IMR-90 (cell line): Measurements from ENCODE around the gene ZNF57. TPM values are rescaled to one million over a fixed set of nuclear protein-coding genes. Genes with fewer than 3 reads are reported as not detected.

Experiments
- ATAC-seq: fragments of 200-7000 bp; cut with Tn5 transposase; 2 replicates; pipeline ENCODE4 v1.9.1; 2020; ENCODE audit warnings: low read depth, mild to moderate bottlenecking, moderate library complexity
- BruUV-seq: library from RNA; stranded (reverse); fragments of 400-500 nt; replicated peaks from 2 replicates; lab custom pipeline; 2021; lab: Mats Ljungman, UMichigan
- CTCF ChIA-PET: fragments of 300-600 bp; formaldehyde crosslinking; extraction: SDS; loops from one replicate; lab custom pipeline; 2021; ENCODE audit warnings: antibody characterized with exemption; lab: Yijun Ruan, JAX
- POLR2A ChIA-PET: fragments of 300-600 bp; sonication (Branson Sonifier 250); formaldehyde crosslinking; loops from one replicate; lab custom pipeline; 2022; ENCODE audit warnings: antibody characterized with exemption; ENCODE audit not compliant: unreplicated experiment; lab: Charles Lee
- DNase-seq: peaks from one replicate; pipeline ENCODE4 v3.0.0; 2013
- H2AFZ ChIP-seq: replicated peaks from 2 replicates; pipeline ENCODE3; 2013; ENCODE audit warnings: low read length, mild to moderate bottlenecking; ENCODE audit not compliant: poor library complexity
- H2AK5ac ChIP-seq: 2 replicates; pipeline ENCODE4 v1.6.1; 2013; ENCODE audit warnings: low read depth, low read length, inconsistent platforms
- H2AK9ac ChIP-seq: replicated peaks from 2 replicates; pipeline ENCODE3; 2013; ENCODE audit warnings: mild to moderate bottlenecking, low read depth, low read length, moderate library complexity; ENCODE audit not compliant: poor library complexity
- H2BK120ac ChIP-seq: 2 replicates; pipeline ENCODE4 v1.6.1; 2013; ENCODE audit warnings: low read depth, low read length, inconsistent platforms
- H2BK15ac ChIP-seq: 3 replicates; pipeline ENCODE4 v1.6.1; 2013; ENCODE audit warnings: low read depth, low read length, inconsistent platforms
- H2BK20ac ChIP-seq: 2 replicates; pipeline ENCODE4 v1.6.1; 2013; ENCODE audit warnings: low read depth, mild to moderate bottlenecking, inconsistent platforms, low read length, moderate library complexity
- H2BK5ac ChIP-seq: 2 replicates; pipeline ENCODE4 v1.6.1; 2013; ENCODE audit warnings: mild to moderate bottlenecking, low read depth, low read length, inconsistent platforms; ENCODE audit not compliant: poor library complexity, severe bottlenecking
- H3K14ac ChIP-seq: replicated peaks from 2 replicates; pipeline ENCODE4 v1.6.1; 2013; ENCODE audit warnings: low read depth, low read length, inconsistent platforms
- H3K18ac ChIP-seq: 2 replicates; pipeline ENCODE4 v1.6.1; 2013; ENCODE audit warnings: low read depth, low read length, control low read depth
- H3K23ac ChIP-seq: 2 replicates; pipeline ENCODE4 v1.6.1; 2013; ENCODE audit warnings: low read depth, low read length, inconsistent platforms
- H3K27ac ChIP-seq: 2 replicates; pipeline ENCODE4 v1.5.1; 2013; ENCODE audit warnings: mild to moderate bottlenecking, control low read depth, low read length; ENCODE audit not compliant: insufficient read depth
- H3K27me3 ChIP-seq: 2 replicates; pipeline ENCODE4 v1.6.1; 2013; ENCODE audit warnings: low read length; ENCODE audit not compliant: control insufficient read depth, insufficient read depth
- H3K36me3 ChIP-seq: 2 replicates; pipeline ENCODE4 v1.6.1; 2013; ENCODE audit warnings: low read length, mixed read lengths; ENCODE audit not compliant: control insufficient read depth, insufficient read depth
- H3K4ac ChIP-seq: 2 replicates; pipeline ENCODE4 v1.6.1; 2013; ENCODE audit warnings: low read depth, low read length, inconsistent platforms
- H3K4me1 ChIP-seq: 2 replicates; pipeline ENCODE4 v1.6.1; 2013; ENCODE audit warnings: low read length, mixed read lengths; ENCODE audit not compliant: control insufficient read depth, insufficient read depth
- H3K4me2 ChIP-seq: 2 replicates; pipeline ENCODE4 v1.6.1; 2013; ENCODE audit warnings: low read depth, mild to moderate bottlenecking, control low read depth, low read length, moderate library complexity
- H3K4me3 ChIP-seq: 2 replicates; pipeline ENCODE4 v1.5.1; 2013; ENCODE audit warnings: low read depth, mild to moderate bottlenecking, control low read depth, low read length, moderate library complexity; ENCODE audit not compliant: insufficient read depth
- H3K56ac ChIP-seq: 2 replicates; pipeline ENCODE4 v1.6.1; 2013; ENCODE audit warnings: low read length, inconsistent platforms; ENCODE audit not compliant: insufficient read depth; ENCODE audit errors: extremely low read depth
- H3K79me1 ChIP-seq, 2 experiments: 2 replicates each; pipeline ENCODE4 v1.6.1; 2013; ENCODE audit warnings: low read length in 2 of 2, inconsistent platforms in 1 of 2, low read depth in 1 of 2
- H3K9ac ChIP-seq: 2 replicates; pipeline ENCODE4 v1.6.1; 2013; ENCODE audit warnings: low read depth, low read length, control low read depth
- H3K9me1 ChIP-seq: 2 replicates; pipeline ENCODE4 v1.6.1; 2013; ENCODE audit warnings: low read length, inconsistent platforms; ENCODE audit not compliant: insufficient read depth
- H3K9me3 ChIP-seq: 2 replicates; pipeline ENCODE4 v1.6.1; 2013; ENCODE audit warnings: low read length; ENCODE audit not compliant: control insufficient read depth, insufficient read depth
- H4K20me1 ChIP-seq: 2 replicates; pipeline ENCODE4 v1.6.1; 2013; ENCODE audit warnings: low read length, inconsistent platforms; ENCODE audit not compliant: insufficient read depth
- H4K5ac ChIP-seq: 2 replicates; pipeline ENCODE4 v1.6.1; 2013; ENCODE audit warnings: mild to moderate bottlenecking, low read depth, low read length, control low read depth
- H4K8ac ChIP-seq, 2 experiments: 2 replicates each; pipeline ENCODE4 v1.6.1; 2013; ENCODE audit warnings: low read depth in 2 of 2, low read length in 2 of 2, control low read depth in 1 of 2, inconsistent platforms in 1 of 2
- H4K91ac ChIP-seq: 2 replicates; pipeline ENCODE4 v1.6.1; 2013; ENCODE audit warnings: low read depth, low read length, inconsistent platforms; ENCODE audit not compliant: insufficient read depth
- BHLHE40 ChIP-seq: fragments of 150-350 bp; IDR thresholded peaks from 2 replicates; pipeline ENCODE4 v1.6.1; 2016; ENCODE audit warnings: mild to moderate bottlenecking, low read depth, low read length
- CEBPB ChIP-seq: IDR thresholded peaks from 2 replicates; pipeline ENCODE4 v1.6.1; 2012; ENCODE audit warnings: low read depth, low read length, improper control_type of control experiment
- CHD1 ChIP-seq: IDR thresholded peaks from 2 replicates; pipeline ENCODE4 v1.6.1; 2012; ENCODE audit warnings: low read depth, low read length, improper control_type of control experiment
- CTCF ChIP-seq: conservative IDR thresholded peaks from 2 replicates; pipeline ENCODE4 v1.5.1; 2012; ENCODE audit warnings: mild to moderate bottlenecking, low read depth, low read length, improper control_type of control experiment
- ELK1 ChIP-seq: fragments of 150-350 bp; IDR thresholded peaks from 2 replicates; pipeline ENCODE4 v1.6.1; 2016; ENCODE audit warnings: low read depth, mild to moderate bottlenecking, low read length, moderate library complexity, borderline replicate concordance
- FOS ChIP-seq: fragments of 150-350 bp; IDR thresholded peaks from 2 replicates; pipeline ENCODE4 v1.6.1; 2016; ENCODE audit warnings: low read depth, low read length
- MAFK ChIP-seq: IDR thresholded peaks from 2 replicates; pipeline ENCODE4 v1.6.1; 2012; ENCODE audit warnings: low read depth, low read length, improper control_type of control experiment
- MAZ ChIP-seq: IDR thresholded peaks from 2 replicates; pipeline ENCODE4 v1.6.1; 2012; ENCODE audit warnings: low read depth, mild to moderate bottlenecking, low read length, improper control_type of control experiment, moderate library complexity, borderline replicate concordance
- MXI1 ChIP-seq: IDR thresholded peaks from 2 replicates; pipeline ENCODE4 v1.6.1; 2012; ENCODE audit warnings: low read depth, mild to moderate bottlenecking, low read length, moderate library complexity, borderline replicate concordance
- NFE2L2 ChIP-seq: fragments of 150-350 bp; IDR thresholded peaks from 2 replicates; pipeline ENCODE4 v1.6.1; 2016; ENCODE audit warnings: low read depth, mild to moderate bottlenecking, low read length
- POLR2A ChIP-seq: IDR thresholded peaks from 2 replicates; pipeline ENCODE4 v1.6.1; 2012; ENCODE audit warnings: mild to moderate bottlenecking, low read depth, low read length
- RAD21 ChIP-seq: IDR thresholded peaks from 2 replicates; pipeline ENCODE4 v1.6.1; 2012; ENCODE audit warnings: low read length, improper control_type of control experiment
- RCOR1 ChIP-seq: IDR thresholded peaks from 2 replicates; pipeline ENCODE4 v1.6.1; 2012; ENCODE audit warnings: mild to moderate bottlenecking, low read length, improper control_type of control experiment; ENCODE audit not compliant: insufficient replicate concordance
- RFX5 ChIP-seq: IDR thresholded peaks from 2 replicates; pipeline ENCODE4 v1.8.0; 2012; ENCODE audit warnings: low read depth, mild to moderate bottlenecking, low read length, moderate library complexity
- SMC3 ChIP-seq: fragments of 150-350 bp; IDR thresholded peaks from 2 replicates; pipeline ENCODE4 v1.6.1; 2016; ENCODE audit warnings: low read depth, mild to moderate bottlenecking, antibody characterized with exemption, low read length, moderate library complexity
- USF2 ChIP-seq: fragments of 150-350 bp; IDR thresholded peaks from 2 replicates; pipeline ENCODE4 v1.6.1; 2017; ENCODE audit warnings: mild to moderate bottlenecking, antibody characterized with exemption, low read length, low read depth
- WGBS, 2 experiments: methylation state at CpG; one replicate each; pipeline versions ENCODE4 v1.1.5 to v1.1.7; 2013; ENCODE audit warnings: missing lambda C conversion rate in 2 of 2; ENCODE audit not compliant: insufficient read length in 1 of 2; ENCODE audit errors: extremely low coverage in 2 of 2; 5-methylcytosine and 5-hydroxymethylcytosine counted together
- dilution Hi-C: fragments of 300-500 bp; cut with HindIII; formaldehyde crosslinking; loops from one replicate; pipeline ENCODE4 v1.14.3; 2018; ENCODE audit warnings: low sequenced_read_pairs; ENCODE audit not compliant: unreplicated experiment
- in situ Hi-C: fragments of 300-500 bp; cut with MboI; formaldehyde crosslinking; loops from 3 replicates; pipeline ENCODE4 v1.14.3; 2019; ENCODE audit warnings: low sequenced_read_pairs, inconsistent platforms, mixed read lengths
- intact Hi-C: fragments of 100-400 bp; cut with micrococcal nuclease; formaldehyde crosslinking; loops from 2 replicates; pipeline ENCODE4 v1.10.0; 2022
- polyA plus RNA-seq, 3 experiments: library from polyadenylated mRNA; depleted of rRNA; stranded (reverse); fragments of >200 nt; gene quantifications; 2 replicates each; pipeline ENCODE4 v1.2.3, GENCODE V29; 2012; ENCODE audit warnings: low replicate concordance in 1 of 3
- total RNA-seq: library from RNA; depleted of rRNA; stranded (reverse); fragments of >200 nt; gene quantifications from 2 replicates; pipeline ENCODE4 v1.2.3, GENCODE V29; 2012

Gene ZNF57
- total and polyA plus RNA-seq, 2 of the 4 experiments (the other 2 are of a cell fraction): 2.2 to 8.6 TPM

DNA sequence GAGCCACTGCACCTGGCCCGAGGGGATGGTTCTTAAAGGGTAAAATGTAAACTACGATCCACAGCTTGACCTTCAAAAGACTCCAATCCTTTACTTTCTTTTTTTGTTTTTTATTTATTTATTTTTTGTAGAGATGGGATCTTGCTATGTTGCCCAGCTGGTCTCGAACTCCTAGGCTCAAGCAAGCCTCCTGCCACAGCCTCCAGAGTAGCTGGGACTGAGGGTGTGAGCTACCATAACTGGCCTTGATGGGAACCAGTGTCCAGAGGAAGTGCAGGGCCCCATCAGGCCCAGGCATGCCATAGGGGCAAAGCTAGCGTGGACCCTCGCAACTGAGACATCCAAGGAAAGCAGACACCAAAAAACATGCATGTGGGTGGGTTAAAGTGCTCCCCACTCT, 62.4 kb downstream of the ZNF57 start:
- 33% methylated on average over 1 of the region's 5 CpGs; no CpG with 5 or more reads in 1 of the 2 experiments for WGBS, 2 experiments
- Histone ChIP-seq H3K4me3 (no peak overlapping the region), H4K5ac (no peak overlapping the region), H2AFZ (no peak overlapping the region), H4K91ac (no peak overlapping the region), H3K4me1 (no peaks in the 10 kb centered on the region), H2AK5ac (no peak overlapping the region), H3K9ac (no peak overlapping the region), H4K20me1 (no peaks in the 10 kb centered on the region), H3K36me3 (no peaks in the 10 kb centered on the region), H2BK20ac (no peak overlapping the region), H4K8ac (no peak overlapping the region), H3K14ac (no peak overlapping the region), H3K23ac (no peak overlapping the region), H3K27me3 (peaks cover 3% of the 10 kb centered on the region), H3K4me2 (no peak overlapping the region), H2BK5ac (no peak overlapping the region), H2AK9ac (no peak overlapping the region), H3K4ac (no peak overlapping the region), H3K79me1 (no peaks in the 10 kb centered on the region), H2BK15ac (no peak overlapping the region), H3K27ac (no peak overlapping the region), H3K9me3 (no peaks in the 10 kb centered on the region), H3K9me1 (no peaks in the 10 kb centered on the region), H3K18ac (no peak overlapping the region), H2BK120ac (no peak overlapping the region), H3K56ac (no peak overlapping the region)
- in situ Hi-C loops (loop anchor here (25.0 kb wide), 1 partner anchor 524 kb away; the partner anchor contains the start of genes SMIM24 and SMIM44), dilution Hi-C loops (no loop called here), intact Hi-C loops (no loop called here)
- ATAC-seq: no peak
- ChIA-PET CTCF (interaction anchor here (0.5 to 1.4 kb wide), 2 partner anchors 12 to 203 kb away, joined by 3 read pairs; no protein-coding TSS in a partner anchor), POLR2A (no interaction called here)
- TF ChIP-seq USF2 (no peak), RFX5 (no peak), SMC3 (no peak), FOS (no peak), CHD1 (no peak), MAZ (no peak), NFE2L2 (no peak), RAD21 (no peak), CEBPB (no peak), ELK1 (no peak), MXI1 (no peak), RCOR1 (no peak), CTCF (no peak), BHLHE40 (no peak), MAFK (no peak), POLR2A (no peak)
- no TSS peak for BruUV-seq
- DNase-seq: no peak
